Panc1 (cell line): Measurements from ENCODE around the gene DTX3.

ENCODE experiments used
- POLR2AphosphoS5 ChIP-seq: IDR thresholded peaks from 2 replicates; pipeline ENCODE4 v1.6.1; 2012; ENCODE audit warnings: mild to moderate bottlenecking, low read depth, low read length, moderate library complexity
- SIN3A ChIP-seq: IDR thresholded peaks from 2 replicates; pipeline ENCODE4 v1.6.1; 2012; ENCODE audit warnings: low read depth, mild to moderate bottlenecking, low read length, moderate library complexity, borderline replicate concordance; ENCODE audit not compliant: insufficient read depth
- TCF7L2 ChIP-seq: IDR thresholded peaks from 2 replicates; pipeline ENCODE4 v1.6.1; 2011; ENCODE audit warnings: mild to moderate bottlenecking, low read depth, low read length, inconsistent platforms
- TF ChIP-seq, protein P1 (sequence below): fragments of 450-650 bp; IDR thresholded peaks from 2 replicates; pipeline ENCODE4 v1.5.1; 2017; ENCODE audit warnings: mild to moderate bottlenecking
- TF ChIP-seq, protein P2 (sequence below), 2 experiments: IDR thresholded peaks; 2 replicates each; pipeline ENCODE4 v1.6.1; 2011 to 2012; ENCODE audit warnings: low read depth in 2 of 2, control low read depth in 1 of 2, low read length in 1 of 2, mild to moderate bottlenecking in 1 of 2, moderate library complexity in 1 of 2; ENCODE audit not compliant: insufficient read depth in 1 of 2

DNA sequence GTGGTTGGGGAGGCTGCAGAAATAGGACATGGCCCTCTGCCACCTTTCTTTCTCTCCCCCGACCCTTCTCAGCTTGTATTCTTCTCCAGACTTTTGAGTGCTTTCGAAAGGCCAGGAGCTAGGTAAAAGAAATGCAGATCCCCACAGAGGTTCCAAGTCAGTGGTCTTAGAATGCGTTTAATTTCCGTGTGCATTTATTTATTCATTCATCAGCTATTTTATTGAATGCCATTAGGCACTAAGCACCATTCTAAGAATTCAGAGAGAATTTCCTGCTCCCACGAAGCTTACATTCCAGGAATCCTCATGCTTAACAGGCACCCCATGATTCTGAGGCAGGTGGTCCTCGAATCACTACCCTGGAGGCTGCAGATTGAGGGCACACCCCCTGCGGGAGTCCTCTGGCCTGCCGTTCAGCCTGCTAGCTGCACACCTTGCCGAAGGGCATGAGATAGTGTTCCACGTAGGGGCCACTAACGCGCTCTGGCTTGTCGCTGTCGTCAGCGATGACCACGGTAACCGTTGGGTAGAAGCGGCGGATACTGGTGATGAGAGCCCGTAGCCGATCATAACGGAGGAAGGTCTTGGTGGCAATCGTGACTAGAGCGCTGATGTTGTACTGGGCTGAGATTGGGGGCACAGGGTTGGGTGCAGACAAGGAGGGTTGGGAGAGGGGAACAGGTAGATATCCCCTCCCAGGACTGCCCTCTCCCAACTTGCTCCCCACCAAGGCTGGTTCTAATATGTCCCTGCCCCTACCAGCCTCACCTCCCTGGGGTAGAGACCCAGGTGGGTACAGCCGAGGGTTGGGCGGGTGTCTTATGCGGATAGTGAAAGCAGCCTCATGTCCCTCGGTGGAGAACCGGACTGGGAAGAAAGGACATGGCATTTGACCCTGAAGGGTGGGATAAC, 23.9 kb downstream of the DTX3 start:
- TF ChIP-seq SIN3A (no peak), POLR2AphosphoS5 (no peak), TCF7L2 (no peak)
- TF ChIP-seq, protein P1, sequence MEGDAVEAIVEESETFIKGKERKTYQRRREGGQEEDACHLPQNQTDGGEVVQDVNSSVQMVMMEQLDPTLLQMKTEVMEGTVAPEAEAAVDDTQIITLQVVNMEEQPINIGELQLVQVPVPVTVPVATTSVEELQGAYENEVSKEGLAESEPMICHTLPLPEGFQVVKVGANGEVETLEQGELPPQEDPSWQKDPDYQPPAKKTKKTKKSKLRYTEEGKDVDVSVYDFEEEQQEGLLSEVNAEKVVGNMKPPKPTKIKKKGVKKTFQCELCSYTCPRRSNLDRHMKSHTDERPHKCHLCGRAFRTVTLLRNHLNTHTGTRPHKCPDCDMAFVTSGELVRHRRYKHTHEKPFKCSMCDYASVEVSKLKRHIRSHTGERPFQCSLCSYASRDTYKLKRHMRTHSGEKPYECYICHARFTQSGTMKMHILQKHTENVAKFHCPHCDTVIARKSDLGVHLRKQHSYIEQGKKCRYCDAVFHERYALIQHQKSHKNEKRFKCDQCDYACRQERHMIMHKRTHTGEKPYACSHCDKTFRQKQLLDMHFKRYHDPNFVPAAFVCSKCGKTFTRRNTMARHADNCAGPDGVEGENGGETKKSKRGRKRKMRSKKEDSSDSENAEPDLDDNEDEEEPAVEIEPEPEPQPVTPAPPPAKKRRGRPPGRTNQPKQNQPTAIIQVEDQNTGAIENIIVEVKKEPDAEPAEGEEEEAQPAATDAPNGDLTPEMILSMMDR: no peak
- TF ChIP-seq, protein P2, sequence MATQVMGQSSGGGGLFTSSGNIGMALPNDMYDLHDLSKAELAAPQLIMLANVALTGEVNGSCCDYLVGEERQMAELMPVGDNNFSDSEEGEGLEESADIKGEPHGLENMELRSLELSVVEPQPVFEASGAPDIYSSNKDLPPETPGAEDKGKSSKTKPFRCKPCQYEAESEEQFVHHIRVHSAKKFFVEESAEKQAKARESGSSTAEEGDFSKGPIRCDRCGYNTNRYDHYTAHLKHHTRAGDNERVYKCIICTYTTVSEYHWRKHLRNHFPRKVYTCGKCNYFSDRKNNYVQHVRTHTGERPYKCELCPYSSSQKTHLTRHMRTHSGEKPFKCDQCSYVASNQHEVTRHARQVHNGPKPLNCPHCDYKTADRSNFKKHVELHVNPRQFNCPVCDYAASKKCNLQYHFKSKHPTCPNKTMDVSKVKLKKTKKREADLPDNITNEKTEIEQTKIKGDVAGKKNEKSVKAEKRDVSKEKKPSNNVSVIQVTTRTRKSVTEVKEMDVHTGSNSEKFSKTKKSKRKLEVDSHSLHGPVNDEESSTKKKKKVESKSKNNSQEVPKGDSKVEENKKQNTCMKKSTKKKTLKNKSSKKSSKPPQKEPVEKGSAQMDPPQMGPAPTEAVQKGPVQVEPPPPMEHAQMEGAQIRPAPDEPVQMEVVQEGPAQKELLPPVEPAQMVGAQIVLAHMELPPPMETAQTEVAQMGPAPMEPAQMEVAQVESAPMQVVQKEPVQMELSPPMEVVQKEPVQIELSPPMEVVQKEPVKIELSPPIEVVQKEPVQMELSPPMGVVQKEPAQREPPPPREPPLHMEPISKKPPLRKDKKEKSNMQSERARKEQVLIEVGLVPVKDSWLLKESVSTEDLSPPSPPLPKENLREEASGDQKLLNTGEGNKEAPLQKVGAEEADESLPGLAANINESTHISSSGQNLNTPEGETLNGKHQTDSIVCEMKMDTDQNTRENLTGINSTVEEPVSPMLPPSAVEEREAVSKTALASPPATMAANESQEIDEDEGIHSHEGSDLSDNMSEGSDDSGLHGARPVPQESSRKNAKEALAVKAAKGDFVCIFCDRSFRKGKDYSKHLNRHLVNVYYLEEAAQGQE (IDR thresholded peaks at IDR 0.05; ENCODE audit: insufficient read depth in 1 of 2, low read depth in 2 of 2, low read length in 1 of 2): no peak
